ENCODE results near the gene USP15.

The USP15 gene

GRCh38 chr12:62301080-62301798, 41.0 kb downstream of the USP15 start:
- ChIA-PET POLR2A (no interaction called here), CTCF (interaction anchor here (1.2 kb wide), 1 partner anchor 9 kb away, joined by 3 read pairs; no protein-coding TSS in a partner anchor)
- Histone ChIP-seq H3K36me3 (ENCODE audit: control insufficient read depth in 4 of 4, insufficient read depth in 4 of 4, low read length in 3 of 4) (peaks cover 42 to 76% (median 59%) of the 10 kb centered on the region in 4 experiments), H3K4me3 (ENCODE audit: control insufficient read depth in 1 of 7, extremely low read depth in 1 of 7, insufficient read depth in 4 of 7, low read depth in 2 of 7, low read length in 6 of 7) (no peak overlapping the region), H3K9me3 (ENCODE audit: control extremely low read depth in 1 of 5, control insufficient read depth in 4 of 5, insufficient read depth in 2 of 5, low read depth in 1 of 5, low read length in 4 of 5) (peaks cover 8 to 41% (median 17%) of the 10 kb centered on the region in 5 experiments), H3K27ac (ENCODE audit: insufficient read depth in 1 of 2, low read depth in 1 of 2, low read length in 2 of 2, poor library complexity in 1 of 2, severe bottlenecking in 2 of 2) (no peak overlapping the region), H3K4me1 (ENCODE audit: control extremely low read depth in 1 of 4, control insufficient read depth in 4 of 4, insufficient read depth in 4 of 4, low read length in 3 of 4) (peaks cover 3 to 22% (median 9%) of the 10 kb centered on the region in 4 experiments), H3K27me3 (replicated peaks in 2 of 5; ENCODE audit: control insufficient read depth in 4 of 5, insufficient read depth in 5 of 5, low read length in 4 of 5) (no peaks in the 10 kb centered on the region)
- DNase-seq, result peak in 1 of 3 donors; percentile 45
- WGBS (ENCODE audit: insufficient coverage), result no CpG with 5 or more reads among the region's 6 CpGs

GRCh38 chr12:62301799-62302133, 41.6 kb downstream of the USP15 start:
- WGBS (ENCODE audit: insufficient coverage), result 100% methylated on average over 1 of the region's 1 CpG
- ChIA-PET CTCF (interaction anchor here (1.2 kb wide), 2 partner anchors 10 to 15 kb away, joined by 3 to 4 read pairs; no protein-coding TSS in a partner anchor), POLR2A (no interaction called here)
- DNase-seq, result no peak
- Histone ChIP-seq H3K27ac (ENCODE audit: insufficient read depth in 1 of 2, low read depth in 1 of 2, low read length in 2 of 2, poor library complexity in 1 of 2, severe bottlenecking in 2 of 2) (no peak overlapping the region), H3K27me3 (replicated peaks in 2 of 5; ENCODE audit: control insufficient read depth in 4 of 5, insufficient read depth in 5 of 5, low read length in 4 of 5) (no peaks in the 10 kb centered on the region), H3K4me1 (ENCODE audit: control extremely low read depth in 1 of 4, control insufficient read depth in 4 of 4, insufficient read depth in 4 of 4, low read length in 3 of 4) (peaks cover 3 to 18% (median 6%) of the 10 kb centered on the region in 4 experiments), H3K4me3 (ENCODE audit: control insufficient read depth in 1 of 7, extremely low read depth in 1 of 7, insufficient read depth in 4 of 7, low read depth in 2 of 7, low read length in 6 of 7) (no peak overlapping the region), H3K36me3 (ENCODE audit: control insufficient read depth in 4 of 4, insufficient read depth in 4 of 4, low read length in 3 of 4) (peaks cover 45 to 76% (median 61%) of the 10 kb centered on the region in 4 experiments), H3K9me3 (ENCODE audit: control extremely low read depth in 1 of 5, control insufficient read depth in 4 of 5, insufficient read depth in 2 of 5, low read depth in 1 of 5, low read length in 4 of 5) (peaks cover 8 to 43% (median 17%) of the 10 kb centered on the region in 5 experiments)

GRCh38 chr12:62304560-62304959, 44.4 kb downstream of the USP15 start:
- H3K4me1 ChIP-seq (ENCODE audit: control extremely low read depth in 1 of 4, control insufficient read depth in 4 of 4, insufficient read depth in 4 of 4, low read length in 3 of 4), result peaks cover 0 to 10% (median 0%) of the 10 kb centered on the region in 4 experiments
- H3K27ac ChIP-seq (ENCODE audit: insufficient read depth in 1 of 2, low read depth in 1 of 2, low read length in 2 of 2, poor library complexity in 1 of 2, severe bottlenecking in 2 of 2), result no peak overlapping the region
- CTCF ChIA-PET, result interaction anchor here (1.2 to 2.0 kb wide), 2 partner anchors 13 to 32 kb away, joined by 5 read pairs; no protein-coding TSS in a partner anchor
- H3K4me3 ChIP-seq (ENCODE audit: control insufficient read depth in 1 of 7, extremely low read depth in 1 of 7, insufficient read depth in 4 of 7, low read depth in 2 of 7, low read length in 6 of 7), result no peak overlapping the region
- H3K27me3 ChIP-seq (replicated peaks in 2 of 5; ENCODE audit: control insufficient read depth in 4 of 5, insufficient read depth in 5 of 5, low read length in 4 of 5), result no peaks in the 10 kb centered on the region
- 100% methylated on average over 1 of the region's 3 CpGs for WGBS (ENCODE audit: insufficient coverage)
- peaks cover 7 to 47% (median 19%) of the 10 kb centered on the region in 5 experiments for H3K9me3 ChIP-seq (ENCODE audit: control extremely low read depth in 1 of 5, control insufficient read depth in 4 of 5, insufficient read depth in 2 of 5, low read depth in 1 of 5, low read length in 4 of 5)
- POLR2A ChIA-PET, result no interaction called here
- peak in 2 of 3 donors; percentile 32 to 57 for DNase-seq
- H3K36me3 ChIP-seq (ENCODE audit: control insufficient read depth in 4 of 4, insufficient read depth in 4 of 4, low read length in 3 of 4), result peaks cover 53 to 74% (median 61%) of the 10 kb centered on the region in 4 experiments

GRCh38 chr12:62305778-62306177, 45.6 kb downstream of the USP15 start:
- Histone ChIP-seq H3K4me3 (ENCODE audit: control insufficient read depth in 1 of 7, extremely low read depth in 1 of 7, insufficient read depth in 4 of 7, low read depth in 2 of 7, low read length in 6 of 7) (no peak overlapping the region), H3K4me1 (ENCODE audit: control extremely low read depth in 1 of 4, control insufficient read depth in 4 of 4, insufficient read depth in 4 of 4, low read length in 3 of 4) (peaks cover 0 to 6% (median 0%) of the 10 kb centered on the region in 4 experiments), H3K36me3 (ENCODE audit: control insufficient read depth in 4 of 4, insufficient read depth in 4 of 4, low read length in 3 of 4) (peaks cover 54 to 83% (median 66%) of the 10 kb centered on the region in 4 experiments), H3K9me3 (ENCODE audit: control extremely low read depth in 1 of 5, control insufficient read depth in 4 of 5, insufficient read depth in 2 of 5, low read depth in 1 of 5, low read length in 4 of 5) (peaks cover 7 to 47% (median 19%) of the 10 kb centered on the region in 5 experiments), H3K27ac (ENCODE audit: insufficient read depth in 1 of 2, low read depth in 1 of 2, low read length in 2 of 2, poor library complexity in 1 of 2, severe bottlenecking in 2 of 2) (no peak overlapping the region), H3K27me3 (replicated peaks in 2 of 5; ENCODE audit: control insufficient read depth in 4 of 5, insufficient read depth in 5 of 5, low read length in 4 of 5) (no peaks in the 10 kb centered on the region)
- CTCF ChIA-PET, result interaction anchor here (1.4 to 2.0 kb wide), 3 partner anchors 10 to 129 kb away, joined by 4 to 7 read pairs (median 5); no protein-coding TSS in a partner anchor
- POLR2A ChIA-PET, result interaction anchor here (1.8 kb wide), 1 partner anchor 14 kb away, joined by 4 read pairs; no protein-coding TSS in a partner anchor
- WGBS (ENCODE audit: insufficient coverage), result 100% methylated on average over 8 of the region's 8 CpGs
- DNase-seq, result no peak

- H3K36me3 ChIP-seq (ENCODE audit: control insufficient read depth in 4 of 4, insufficient read depth in 4 of 4, low read length in 3 of 4), result peaks cover 54 to 86% (median 68%) of the 10 kb centered on the region in 4 experiments
- WGBS (ENCODE audit: insufficient coverage), result 100% methylated on average over 3 of the region's 7 CpGs
- no peak overlapping the region for H3K4me3 ChIP-seq (ENCODE audit: control insufficient read depth in 1 of 7, extremely low read depth in 1 of 7, insufficient read depth in 4 of 7, low read depth in 2 of 7, low read length in 6 of 7)
- H3K27ac ChIP-seq (ENCODE audit: insufficient read depth in 1 of 2, low read depth in 1 of 2, low read length in 2 of 2, poor library complexity in 1 of 2, severe bottlenecking in 2 of 2), result no peak overlapping the region
- no peaks in the 10 kb centered on the region for H3K4me1 ChIP-seq (ENCODE audit: control extremely low read depth in 1 of 4, control insufficient read depth in 4 of 4, insufficient read depth in 4 of 4, low read length in 3 of 4)
- DNase-seq, result no peak
- POLR2A ChIA-PET, result interaction anchor here (1.8 kb wide), 1 partner anchor 15 kb away, joined by 4 read pairs; no protein-coding TSS in a partner anchor
- no peaks in the 10 kb centered on the region for H3K27me3 ChIP-seq (replicated peaks in 2 of 5; ENCODE audit: control insufficient read depth in 4 of 5, insufficient read depth in 5 of 5, low read length in 4 of 5)
- CTCF ChIA-PET, result interaction anchor here (1.3 to 2.0 kb wide), 5 partner anchors 9 to 128 kb away, joined by 4 to 7 read pairs (median 6); no protein-coding TSS in a partner anchor
- H3K9me3 ChIP-seq (ENCODE audit: control extremely low read depth in 1 of 5, control insufficient read depth in 4 of 5, insufficient read depth in 2 of 5, low read depth in 1 of 5, low read length in 4 of 5), result peaks cover 7 to 47% (median 19%) of the 10 kb centered on the region in 5 experiments
These were observed 46.6 kb downstream of the USP15 start for GRCh38 chr12:62306569-62307530.

- WGBS (ENCODE audit: insufficient coverage), result 100% methylated on average over 2 of the region's 3 CpGs
- ChIA-PET CTCF (interaction anchor here (1.3 to 2.0 kb wide), 3 partner anchors 10 to 23 kb away, joined by 4 to 6 read pairs (median 6); no protein-coding TSS in a partner anchor), POLR2A (no interaction called here)
- DNase-seq, result peak in 1 of 3 donors; percentile 28
- Histone ChIP-seq H3K36me3 (ENCODE audit: control insufficient read depth in 4 of 4, insufficient read depth in 4 of 4, low read length in 3 of 4) (peaks cover 45 to 75% (median 60%) of the 10 kb centered on the region in 4 experiments), H3K27me3 (replicated peaks in 2 of 5; ENCODE audit: control insufficient read depth in 4 of 5, insufficient read depth in 5 of 5, low read length in 4 of 5) (no peaks in the 10 kb centered on the region), H3K4me3 (ENCODE audit: control insufficient read depth in 1 of 7, extremely low read depth in 1 of 7, insufficient read depth in 4 of 7, low read depth in 2 of 7, low read length in 6 of 7) (no peak overlapping the region), H3K27ac (ENCODE audit: insufficient read depth in 1 of 2, low read depth in 1 of 2, low read length in 2 of 2, poor library complexity in 1 of 2, severe bottlenecking in 2 of 2) (peak overlapping the region in 1 of 2 experiments; percentile 36), H3K9me3 (ENCODE audit: control extremely low read depth in 1 of 5, control insufficient read depth in 4 of 5, insufficient read depth in 2 of 5, low read depth in 1 of 5, low read length in 4 of 5) (peaks cover 7 to 40% (median 19%) of the 10 kb centered on the region in 5 experiments), H3K4me1 (ENCODE audit: control extremely low read depth in 1 of 4, control insufficient read depth in 4 of 4, insufficient read depth in 4 of 4, low read length in 3 of 4) (no peaks in the 10 kb centered on the region)
These were observed 48.0 kb downstream of the USP15 start for GRCh38 chr12:62308201-62308600.
